ENCODE data around the gene ADGRD1.

The ADGRD1 gene

DNA sequence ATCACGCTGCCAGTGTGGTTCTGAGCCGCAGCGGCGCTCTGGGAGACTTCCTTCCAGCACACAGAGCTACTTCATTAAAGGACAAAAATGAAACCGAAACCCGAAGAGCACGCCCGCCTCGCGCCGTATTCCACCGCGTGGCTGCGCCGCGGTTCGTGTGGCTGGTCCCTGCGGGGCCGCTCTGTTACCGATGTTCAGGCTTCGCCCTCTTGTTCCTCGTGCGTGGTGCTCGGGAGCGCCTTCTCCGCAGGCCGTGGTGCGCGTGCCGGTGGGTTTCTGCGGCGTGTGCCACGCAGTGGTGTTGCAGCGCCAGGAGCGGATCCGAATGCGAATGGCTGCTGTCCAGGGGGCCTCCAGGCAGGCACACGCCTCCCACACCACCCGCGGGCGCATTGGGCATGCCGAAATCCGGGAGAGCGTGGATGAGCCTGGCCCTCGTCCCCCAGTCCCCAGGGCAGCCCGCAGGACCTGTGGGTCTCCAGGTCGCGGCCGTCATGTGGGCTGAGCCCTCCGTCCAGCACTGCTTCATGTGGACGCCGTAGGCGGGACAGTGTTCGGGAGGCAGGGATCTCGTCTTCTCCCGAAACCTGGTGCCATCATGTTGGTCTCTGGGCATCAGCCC is 91.2 kb downstream of the ADGRD1 start:
- no peak for FAIRE-seq

- FAIRE-seq, result no peak
Measured at GRCh38 chr12:131045705-131046460, 92.2 kb downstream of the ADGRD1 start.

GRCh38 chr12:131046813-131047788 is 93.4 kb downstream of the ADGRD1 start:
- no peak for FAIRE-seq

DNA sequence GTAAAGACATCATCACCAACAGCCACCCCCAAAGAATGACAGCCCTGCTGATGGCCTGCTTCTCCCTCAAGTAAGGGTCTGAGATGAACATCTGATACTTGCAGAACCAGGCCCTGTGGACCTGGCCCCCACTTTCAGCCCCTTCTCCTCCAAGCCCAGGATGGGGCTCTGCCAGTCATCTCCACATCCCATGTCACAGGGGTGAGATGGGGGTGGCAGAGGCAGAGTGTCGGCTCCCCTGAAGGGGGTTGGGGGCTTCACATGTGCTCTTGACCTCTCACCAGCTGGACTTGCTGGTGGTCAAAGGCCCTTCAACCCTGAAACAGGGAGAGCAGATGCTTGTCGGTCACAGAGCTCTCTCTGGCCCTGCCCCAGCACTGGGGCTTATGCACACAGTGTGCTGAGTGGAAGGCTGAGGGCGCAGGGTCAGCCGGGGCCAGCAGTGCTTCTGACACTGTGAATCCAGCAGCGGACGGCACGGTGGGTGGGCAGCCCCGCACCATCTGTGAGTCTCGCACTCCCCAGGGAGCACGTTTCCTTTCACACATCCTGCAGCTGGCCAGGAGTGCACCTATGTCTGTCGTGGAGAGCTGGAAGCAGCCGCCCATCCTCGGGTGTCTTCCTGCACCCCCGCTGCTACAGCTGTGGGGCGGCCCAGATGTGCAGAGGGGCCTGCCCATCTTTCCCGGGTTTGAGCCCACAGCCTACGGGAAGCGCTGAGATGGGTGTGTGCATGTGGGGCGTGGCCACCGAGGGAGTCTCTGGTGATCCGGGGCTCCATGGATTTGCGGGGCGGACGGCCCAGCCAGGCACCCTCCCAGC is 94.3 kb downstream of the ADGRD1 start:
- no peak for FAIRE-seq

GRCh38 chr12:131048611-131048990 is 94.9 kb downstream of the ADGRD1 start:
- FAIRE-seq, result no peak

GRCh38 chr12:131049002-131049401 is 95.3 kb downstream of the ADGRD1 start:
- FAIRE-seq, result no peak

DNA sequence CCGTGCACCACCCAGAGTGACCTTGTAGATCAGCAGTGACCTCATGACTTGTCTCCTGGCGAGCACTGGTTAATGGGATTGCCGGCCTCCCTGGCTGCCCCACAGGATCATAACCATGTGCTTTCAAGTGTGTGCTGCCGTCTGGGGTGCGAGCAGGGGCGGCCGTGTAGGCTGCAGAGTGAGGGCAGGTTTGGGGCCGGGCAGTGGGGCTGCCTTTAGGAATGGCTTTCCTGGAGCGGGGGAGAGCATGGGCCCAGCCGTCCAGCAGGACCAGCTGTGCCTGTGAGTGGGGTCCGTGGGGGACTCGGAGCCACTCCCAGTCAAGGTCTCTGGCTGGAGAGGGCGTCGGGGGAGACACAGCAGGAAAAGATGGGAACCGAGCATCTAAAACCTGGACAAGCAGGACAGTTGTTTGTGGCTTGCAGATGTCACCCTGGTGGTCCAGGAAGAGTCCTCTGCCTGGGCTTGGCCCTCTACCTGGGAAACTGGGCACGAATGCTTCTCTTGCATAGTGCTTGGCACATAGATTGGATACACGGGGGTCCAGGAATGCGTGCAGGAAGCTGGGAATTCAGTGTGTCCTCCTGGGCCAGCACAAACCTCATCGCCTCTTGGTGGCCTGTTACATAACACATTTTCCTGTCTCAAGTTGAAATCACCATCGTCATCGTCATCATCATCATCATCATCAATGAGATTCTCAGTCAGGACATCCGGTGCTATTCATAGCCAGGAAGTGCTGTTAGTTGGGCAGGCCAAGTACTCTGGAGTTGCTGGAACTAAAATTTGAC is 96.0 kb downstream of the ADGRD1 start:
- no peak for FAIRE-seq

GRCh38 chr12:131050463-131051154 is 96.9 kb downstream of the ADGRD1 start:
- FAIRE-seq, result no peak

DNA sequence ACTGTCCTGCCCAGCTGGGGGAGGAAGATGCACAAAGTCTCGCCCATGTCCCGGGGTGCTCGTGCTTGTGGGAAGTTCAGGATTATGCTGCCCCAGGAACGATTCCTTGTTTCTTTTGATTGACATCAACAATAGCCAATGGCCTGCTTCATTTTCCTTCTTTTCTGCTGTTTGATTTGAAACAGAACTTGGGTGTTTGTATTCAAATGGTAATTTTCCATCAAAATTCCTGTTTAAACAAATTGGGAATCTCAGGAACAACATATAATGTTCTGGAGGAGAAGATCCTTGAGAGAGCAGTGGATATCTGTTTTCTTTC is 97.4 kb downstream of the ADGRD1 start:
- no peak for FAIRE-seq

DNA sequence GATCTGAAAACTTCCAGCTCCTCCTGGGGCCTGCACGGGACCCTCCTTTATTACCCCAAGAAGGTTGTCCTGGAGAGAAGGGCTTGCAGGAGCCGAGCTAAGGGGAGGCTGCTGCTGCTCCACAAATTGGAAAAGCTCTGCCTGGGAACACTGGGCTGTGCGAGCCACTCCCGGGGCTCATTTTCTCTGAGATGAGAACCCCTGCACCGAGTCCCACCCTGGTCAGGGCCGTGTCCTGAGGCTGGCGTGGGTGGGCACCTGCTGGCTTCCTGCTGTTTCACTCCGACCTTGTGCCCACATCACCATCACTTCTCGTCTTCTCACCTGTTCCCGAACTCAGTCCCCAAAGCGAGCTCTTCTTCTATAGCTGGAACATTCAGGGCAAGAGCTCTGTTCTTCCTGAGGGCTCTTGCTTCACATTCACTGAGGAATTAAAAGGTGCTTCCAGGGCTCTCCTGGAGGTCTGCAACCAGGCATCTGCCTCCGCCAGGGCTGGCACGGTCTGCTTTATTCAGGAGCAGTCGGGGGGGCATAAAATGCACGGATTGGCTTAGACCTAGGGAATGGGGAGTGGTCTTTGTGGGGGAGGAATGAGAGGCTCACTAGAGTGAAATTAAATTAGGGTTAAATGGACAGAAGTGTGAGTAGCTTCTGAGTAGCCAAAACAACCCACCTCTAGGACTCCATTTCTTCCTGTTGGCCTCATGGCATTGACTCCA is 98.5 kb downstream of the ADGRD1 start:
- no peak for FAIRE-seq

- FAIRE-seq, result no peak
Measured at GRCh38 chr12:131052929-131053328, 99.2 kb downstream of the ADGRD1 start.

- FAIRE-seq, result no peak
Measured at GRCh38 chr12:131053567-131053966, 99.9 kb downstream of the ADGRD1 start.

- no peak for FAIRE-seq
Measured at GRCh38 chr12:131054345-131055092, 100.8 kb downstream of the ADGRD1 start.

DNA sequence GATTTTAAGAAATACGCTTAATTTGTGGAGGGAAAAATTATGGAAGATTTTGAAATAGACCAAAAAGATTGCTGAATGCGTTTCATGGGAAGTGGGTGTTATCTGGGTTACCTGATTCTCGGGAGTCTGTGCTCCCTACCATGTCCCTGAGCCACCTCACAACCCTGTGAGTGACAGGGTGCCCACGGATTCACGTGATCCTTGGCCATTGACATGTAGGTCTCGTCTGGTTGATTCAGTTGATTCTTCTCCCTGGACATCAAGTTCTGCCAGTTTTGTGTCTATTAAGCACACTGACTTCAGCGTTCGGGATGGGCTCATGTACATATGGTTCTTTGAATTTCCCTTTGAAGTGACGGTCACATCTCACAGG is 101.4 kb downstream of the ADGRD1 start:
- no peak for FAIRE-seq

- no peak for FAIRE-seq
Measured at GRCh38 chr12:131055596-131056233, 102.0 kb downstream of the ADGRD1 start.

- no peak for FAIRE-seq
Measured at GRCh38 chr12:131056626-131057025, 102.9 kb downstream of the ADGRD1 start.

DNA sequence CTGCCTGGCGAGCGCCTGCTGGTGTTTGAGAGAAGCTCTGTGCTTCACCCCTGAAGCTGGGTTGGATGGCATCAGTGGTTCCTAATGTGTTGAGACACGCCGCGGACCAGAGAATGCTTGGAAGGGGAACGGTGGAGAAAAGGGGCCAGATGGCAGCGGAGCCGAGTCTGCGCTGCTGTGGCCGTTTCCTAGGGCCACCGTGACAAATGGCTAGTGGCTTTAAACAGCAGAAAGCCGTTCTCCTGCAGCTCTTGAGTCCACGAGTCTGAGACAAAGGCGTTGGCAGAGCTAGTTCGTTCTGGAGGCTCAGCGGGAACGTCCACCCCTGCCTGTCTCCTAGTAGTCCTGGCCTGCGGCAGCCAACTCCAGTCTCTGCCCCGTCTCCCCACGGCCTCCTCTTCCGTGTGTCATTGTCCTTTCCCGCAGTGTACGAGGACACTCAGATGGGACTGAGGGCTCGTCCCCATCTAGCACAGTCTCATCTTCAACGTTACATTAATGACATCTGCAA is 103.6 kb downstream of the ADGRD1 start:
- no peak for FAIRE-seq

DNA sequence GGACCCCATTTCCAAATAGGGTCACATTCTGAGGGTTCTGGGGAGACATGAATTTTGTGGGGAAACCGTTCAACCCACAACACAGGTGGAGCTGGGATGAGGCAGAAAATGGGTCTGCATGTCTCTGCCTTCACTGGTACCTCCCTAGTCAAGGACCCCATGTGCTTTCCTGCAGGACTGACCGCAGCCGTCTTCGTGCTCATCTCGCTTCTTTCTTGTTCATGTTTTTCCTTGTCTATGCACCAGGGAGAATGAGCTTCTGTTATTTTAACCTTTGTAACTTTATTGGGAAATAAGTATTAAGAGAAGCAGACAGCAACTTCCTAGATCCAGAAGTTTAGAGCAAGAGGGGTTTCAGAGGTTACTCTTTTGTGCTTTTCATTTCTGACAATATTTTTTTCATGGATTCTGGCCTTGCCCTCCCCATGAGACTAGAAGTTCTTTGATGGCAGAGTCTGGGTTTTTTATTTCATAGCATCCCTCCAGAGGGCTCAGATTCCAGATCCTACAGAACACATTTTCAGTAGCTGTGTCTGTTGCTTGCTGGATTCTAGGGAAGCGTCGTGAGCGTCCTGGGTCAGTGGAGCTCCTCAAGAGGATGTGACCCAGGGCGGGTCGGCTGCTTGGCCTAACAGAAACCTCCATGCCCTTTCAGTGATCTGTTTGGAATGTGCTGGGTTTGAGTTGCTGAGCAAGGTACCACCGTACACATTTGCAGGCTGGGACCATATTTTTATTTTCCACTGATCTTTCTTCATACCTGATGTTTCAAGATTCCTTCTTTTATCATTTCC is 104.2 kb downstream of the ADGRD1 start:
- no peak for FAIRE-seq

All from colon (tissue), 2 donors.